ENCODE data around the gene PLA2G4F.

DNA sequence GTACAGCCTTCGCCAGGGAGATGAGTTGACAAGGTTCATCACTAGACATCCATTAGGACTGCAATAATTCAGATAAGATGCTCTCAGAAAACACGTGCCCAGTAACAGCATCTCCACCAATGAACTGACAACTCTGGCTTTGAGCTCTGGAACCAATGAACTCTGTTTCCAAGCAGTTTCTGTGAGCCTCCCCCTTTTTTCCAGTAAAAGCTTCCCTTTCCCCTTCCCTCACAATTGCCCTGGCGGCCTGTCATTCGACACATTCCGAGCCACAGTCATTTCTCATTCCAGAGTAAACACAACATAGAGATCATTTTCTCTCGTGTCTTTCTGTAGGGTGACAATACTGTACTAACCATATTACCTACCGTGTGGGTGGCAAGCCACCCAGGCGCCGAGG lies 65.7 kb downstream of the PLA2G4F start:
- TF ChIP-seq, protein P1, sequence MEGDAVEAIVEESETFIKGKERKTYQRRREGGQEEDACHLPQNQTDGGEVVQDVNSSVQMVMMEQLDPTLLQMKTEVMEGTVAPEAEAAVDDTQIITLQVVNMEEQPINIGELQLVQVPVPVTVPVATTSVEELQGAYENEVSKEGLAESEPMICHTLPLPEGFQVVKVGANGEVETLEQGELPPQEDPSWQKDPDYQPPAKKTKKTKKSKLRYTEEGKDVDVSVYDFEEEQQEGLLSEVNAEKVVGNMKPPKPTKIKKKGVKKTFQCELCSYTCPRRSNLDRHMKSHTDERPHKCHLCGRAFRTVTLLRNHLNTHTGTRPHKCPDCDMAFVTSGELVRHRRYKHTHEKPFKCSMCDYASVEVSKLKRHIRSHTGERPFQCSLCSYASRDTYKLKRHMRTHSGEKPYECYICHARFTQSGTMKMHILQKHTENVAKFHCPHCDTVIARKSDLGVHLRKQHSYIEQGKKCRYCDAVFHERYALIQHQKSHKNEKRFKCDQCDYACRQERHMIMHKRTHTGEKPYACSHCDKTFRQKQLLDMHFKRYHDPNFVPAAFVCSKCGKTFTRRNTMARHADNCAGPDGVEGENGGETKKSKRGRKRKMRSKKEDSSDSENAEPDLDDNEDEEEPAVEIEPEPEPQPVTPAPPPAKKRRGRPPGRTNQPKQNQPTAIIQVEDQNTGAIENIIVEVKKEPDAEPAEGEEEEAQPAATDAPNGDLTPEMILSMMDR (IDR thresholded peaks at IDR 0.05 in 2 of 3, conservative IDR thresholded peaks at IDR 0.05 in 1 of 3; ENCODE audit: control insufficient read depth in 2 of 3, extremely low read depth in 1 of 3, insufficient read depth in 1 of 3, low read depth in 3 of 3, low read length in 3 of 3), result no peak
- no peak for TF ChIP-seq TAF1 (IDR thresholded peaks at IDR 0.05; ENCODE audit: borderline replicate concordance, low read depth, low read length)
- TF ChIP-seq POLR2A (IDR thresholded peaks at IDR 0.05; ENCODE audit: low read depth, low read length), result no peak
- TF ChIP-seq, protein P2, sequence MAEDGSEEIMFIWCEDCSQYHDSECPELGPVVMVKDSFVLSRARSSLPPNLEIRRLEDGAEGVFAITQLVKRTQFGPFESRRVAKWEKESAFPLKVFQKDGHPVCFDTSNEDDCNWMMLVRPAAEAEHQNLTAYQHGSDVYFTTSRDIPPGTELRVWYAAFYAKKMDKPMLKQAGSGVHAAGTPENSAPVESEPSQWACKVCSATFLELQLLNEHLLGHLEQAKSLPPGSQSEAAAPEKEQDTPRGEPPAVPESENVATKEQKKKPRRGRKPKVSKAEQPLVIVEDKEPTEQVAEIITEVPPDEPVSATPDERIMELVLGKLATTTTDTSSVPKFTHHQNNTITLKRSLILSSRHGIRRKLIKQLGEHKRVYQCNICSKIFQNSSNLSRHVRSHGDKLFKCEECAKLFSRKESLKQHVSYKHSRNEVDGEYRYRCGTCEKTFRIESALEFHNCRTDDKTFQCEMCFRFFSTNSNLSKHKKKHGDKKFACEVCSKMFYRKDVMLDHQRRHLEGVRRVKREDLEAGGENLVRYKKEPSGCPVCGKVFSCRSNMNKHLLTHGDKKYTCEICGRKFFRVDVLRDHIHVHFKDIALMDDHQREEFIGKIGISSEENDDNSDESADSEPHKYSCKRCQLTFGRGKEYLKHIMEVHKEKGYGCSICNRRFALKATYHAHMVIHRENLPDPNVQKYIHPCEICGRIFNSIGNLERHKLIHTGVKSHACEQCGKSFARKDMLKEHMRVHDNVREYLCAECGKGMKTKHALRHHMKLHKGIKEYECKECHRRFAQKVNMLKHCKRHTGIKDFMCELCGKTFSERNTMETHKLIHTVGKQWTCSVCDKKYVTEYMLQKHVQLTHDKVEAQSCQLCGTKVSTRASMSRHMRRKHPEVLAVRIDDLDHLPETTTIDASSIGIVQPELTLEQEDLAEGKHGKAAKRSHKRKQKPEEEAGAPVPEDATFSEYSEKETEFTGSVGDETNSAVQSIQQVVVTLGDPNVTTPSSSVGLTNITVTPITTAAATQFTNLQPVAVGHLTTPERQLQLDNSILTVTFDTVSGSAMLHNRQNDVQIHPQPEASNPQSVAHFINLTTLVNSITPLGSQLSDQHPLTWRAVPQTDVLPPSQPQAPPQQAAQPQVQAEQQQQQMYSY (CRISPR knock-in tag; IDR thresholded peaks at IDR 0.05), result no peak
- TF ChIP-seq EGR1 (IDR thresholded peaks at IDR 0.05; ENCODE audit: borderline replicate concordance in 1 of 2, low read depth in 2 of 2, low read length in 2 of 2), result no peak
- no peak for TF ChIP-seq KDM1A (IDR thresholded peaks at IDR 0.05; ENCODE audit: borderline replicate concordance)
- no peak for TF ChIP-seq POLR2AphosphoS5 (IDR thresholded peaks at IDR 0.05; ENCODE audit: low read length)
- TF ChIP-seq, protein P3, sequence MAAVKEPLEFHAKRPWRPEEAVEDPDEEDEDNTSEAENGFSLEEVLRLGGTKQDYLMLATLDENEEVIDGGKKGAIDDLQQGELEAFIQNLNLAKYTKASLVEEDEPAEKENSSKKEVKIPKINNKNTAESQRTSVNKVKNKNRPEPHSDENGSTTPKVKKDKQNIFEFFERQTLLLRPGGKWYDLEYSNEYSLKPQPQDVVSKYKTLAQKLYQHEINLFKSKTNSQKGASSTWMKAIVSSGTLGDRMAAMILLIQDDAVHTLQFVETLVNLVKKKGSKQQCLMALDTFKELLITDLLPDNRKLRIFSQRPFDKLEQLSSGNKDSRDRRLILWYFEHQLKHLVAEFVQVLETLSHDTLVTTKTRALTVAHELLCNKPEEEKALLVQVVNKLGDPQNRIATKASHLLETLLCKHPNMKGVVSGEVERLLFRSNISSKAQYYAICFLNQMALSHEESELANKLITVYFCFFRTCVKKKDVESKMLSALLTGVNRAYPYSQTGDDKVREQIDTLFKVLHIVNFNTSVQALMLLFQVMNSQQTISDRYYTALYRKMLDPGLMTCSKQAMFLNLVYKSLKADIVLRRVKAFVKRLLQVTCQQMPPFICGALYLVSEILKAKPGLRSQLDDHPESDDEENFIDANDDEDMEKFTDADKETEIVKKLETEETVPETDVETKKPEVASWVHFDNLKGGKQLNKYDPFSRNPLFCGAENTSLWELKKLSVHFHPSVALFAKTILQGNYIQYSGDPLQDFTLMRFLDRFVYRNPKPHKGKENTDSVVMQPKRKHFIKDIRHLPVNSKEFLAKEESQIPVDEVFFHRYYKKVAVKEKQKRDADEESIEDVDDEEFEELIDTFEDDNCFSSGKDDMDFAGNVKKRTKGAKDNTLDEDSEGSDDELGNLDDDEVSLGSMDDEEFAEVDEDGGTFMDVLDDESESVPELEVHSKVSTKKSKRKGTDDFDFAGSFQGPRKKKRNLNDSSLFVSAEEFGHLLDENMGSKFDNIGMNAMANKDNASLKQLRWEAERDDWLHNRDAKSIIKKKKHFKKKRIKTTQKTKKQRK (IDR thresholded peaks at IDR 0.05; ENCODE audit: low read depth, low read length), result no peak
- TF ChIP-seq CREB1 (IDR thresholded peaks at IDR 0.05; ENCODE audit: low read depth), result no peak
- TF ChIP-seq SRF (IDR thresholded peaks at IDR 0.05; ENCODE audit: low read depth in 2 of 2, low read length in 2 of 2), result no peak

Measured in GM12878 (cell line).